ENCODE results near the gene FOXL1.

Gene FOXL1

DNA sequence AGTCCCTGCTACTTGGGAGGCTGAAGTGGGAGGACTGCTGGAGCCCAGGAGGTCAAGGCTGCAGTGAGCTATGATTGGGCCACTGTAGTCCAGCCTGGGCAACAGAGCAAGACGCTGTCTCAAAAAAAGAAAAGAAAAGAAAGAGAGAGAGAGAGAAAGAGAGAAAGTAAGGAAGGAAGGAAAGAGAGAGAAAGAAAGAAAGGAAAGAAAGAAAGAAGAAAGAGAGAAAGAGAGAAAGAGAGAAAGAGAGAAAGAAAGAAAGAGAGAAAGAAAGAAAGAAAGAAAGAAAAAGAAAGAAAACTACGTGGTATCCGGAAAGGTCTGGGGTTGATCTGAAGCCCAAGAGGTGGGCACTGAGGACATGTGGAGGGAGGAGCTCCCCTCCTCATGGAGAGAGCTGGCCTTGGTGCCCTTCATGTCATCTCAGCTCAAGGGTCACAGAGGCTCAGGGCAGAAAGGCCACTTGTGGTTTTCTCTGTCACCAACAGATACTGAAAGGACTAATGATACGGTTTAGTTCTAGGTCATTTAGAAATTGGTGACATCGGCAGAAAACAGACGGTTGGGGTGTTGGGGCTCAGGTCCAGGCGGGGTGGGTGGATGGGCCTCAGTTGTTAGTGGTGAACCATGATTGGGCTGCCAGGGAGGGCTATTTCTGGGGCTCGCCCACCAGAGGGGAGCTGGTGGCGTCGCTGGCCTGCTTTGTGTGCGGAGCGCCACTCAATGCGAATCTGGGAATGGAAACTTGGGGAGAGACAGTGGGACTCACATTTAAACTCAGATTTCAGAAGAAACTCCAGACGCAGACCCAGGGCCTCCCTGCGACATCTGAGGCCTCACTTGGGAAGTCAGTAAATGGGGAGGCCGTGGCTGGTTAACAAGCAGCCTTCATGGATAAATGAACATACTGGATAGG is 44.6 kb downstream of the FOXL1 start:
- Histone ChIP-seq H3K27ac (replicated peaks) (no peak overlapping the region), H3K4me3 (replicated peaks; ENCODE audit: insufficient read depth, low read length) (no peak overlapping the region), H3K27me3 (ENCODE audit: insufficient read depth, poor library complexity, severe bottlenecking) (no peaks in the 10 kb centered on the region)
- TF ChIP-seq, protein P1, sequence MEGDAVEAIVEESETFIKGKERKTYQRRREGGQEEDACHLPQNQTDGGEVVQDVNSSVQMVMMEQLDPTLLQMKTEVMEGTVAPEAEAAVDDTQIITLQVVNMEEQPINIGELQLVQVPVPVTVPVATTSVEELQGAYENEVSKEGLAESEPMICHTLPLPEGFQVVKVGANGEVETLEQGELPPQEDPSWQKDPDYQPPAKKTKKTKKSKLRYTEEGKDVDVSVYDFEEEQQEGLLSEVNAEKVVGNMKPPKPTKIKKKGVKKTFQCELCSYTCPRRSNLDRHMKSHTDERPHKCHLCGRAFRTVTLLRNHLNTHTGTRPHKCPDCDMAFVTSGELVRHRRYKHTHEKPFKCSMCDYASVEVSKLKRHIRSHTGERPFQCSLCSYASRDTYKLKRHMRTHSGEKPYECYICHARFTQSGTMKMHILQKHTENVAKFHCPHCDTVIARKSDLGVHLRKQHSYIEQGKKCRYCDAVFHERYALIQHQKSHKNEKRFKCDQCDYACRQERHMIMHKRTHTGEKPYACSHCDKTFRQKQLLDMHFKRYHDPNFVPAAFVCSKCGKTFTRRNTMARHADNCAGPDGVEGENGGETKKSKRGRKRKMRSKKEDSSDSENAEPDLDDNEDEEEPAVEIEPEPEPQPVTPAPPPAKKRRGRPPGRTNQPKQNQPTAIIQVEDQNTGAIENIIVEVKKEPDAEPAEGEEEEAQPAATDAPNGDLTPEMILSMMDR (IDR thresholded peaks at IDR 0.05; ENCODE audit: insufficient read depth, low read length): no peak
- DNase-seq (ENCODE audit: low read depth in 1 of 2, low spot score in 1 of 2): no peak

- Histone ChIP-seq H3K27me3 (ENCODE audit: insufficient read depth, poor library complexity, severe bottlenecking) (no peaks in the 10 kb centered on the region), H3K27ac (replicated peaks) (no peak overlapping the region), H3K4me3 (replicated peaks; ENCODE audit: insufficient read depth, low read length) (no peak overlapping the region)
- no peak for DNase-seq (ENCODE audit: low read depth in 1 of 2, low spot score in 1 of 2)
- TF ChIP-seq SPI1 (IDR thresholded peaks at IDR 0.05; ENCODE audit: borderline replicate concordance, low read depth): no peak
- TF ChIP-seq, protein P1 (IDR thresholded peaks at IDR 0.05; ENCODE audit: insufficient read depth, low read length): no peak
- TF ChIP-seq, protein P2, sequence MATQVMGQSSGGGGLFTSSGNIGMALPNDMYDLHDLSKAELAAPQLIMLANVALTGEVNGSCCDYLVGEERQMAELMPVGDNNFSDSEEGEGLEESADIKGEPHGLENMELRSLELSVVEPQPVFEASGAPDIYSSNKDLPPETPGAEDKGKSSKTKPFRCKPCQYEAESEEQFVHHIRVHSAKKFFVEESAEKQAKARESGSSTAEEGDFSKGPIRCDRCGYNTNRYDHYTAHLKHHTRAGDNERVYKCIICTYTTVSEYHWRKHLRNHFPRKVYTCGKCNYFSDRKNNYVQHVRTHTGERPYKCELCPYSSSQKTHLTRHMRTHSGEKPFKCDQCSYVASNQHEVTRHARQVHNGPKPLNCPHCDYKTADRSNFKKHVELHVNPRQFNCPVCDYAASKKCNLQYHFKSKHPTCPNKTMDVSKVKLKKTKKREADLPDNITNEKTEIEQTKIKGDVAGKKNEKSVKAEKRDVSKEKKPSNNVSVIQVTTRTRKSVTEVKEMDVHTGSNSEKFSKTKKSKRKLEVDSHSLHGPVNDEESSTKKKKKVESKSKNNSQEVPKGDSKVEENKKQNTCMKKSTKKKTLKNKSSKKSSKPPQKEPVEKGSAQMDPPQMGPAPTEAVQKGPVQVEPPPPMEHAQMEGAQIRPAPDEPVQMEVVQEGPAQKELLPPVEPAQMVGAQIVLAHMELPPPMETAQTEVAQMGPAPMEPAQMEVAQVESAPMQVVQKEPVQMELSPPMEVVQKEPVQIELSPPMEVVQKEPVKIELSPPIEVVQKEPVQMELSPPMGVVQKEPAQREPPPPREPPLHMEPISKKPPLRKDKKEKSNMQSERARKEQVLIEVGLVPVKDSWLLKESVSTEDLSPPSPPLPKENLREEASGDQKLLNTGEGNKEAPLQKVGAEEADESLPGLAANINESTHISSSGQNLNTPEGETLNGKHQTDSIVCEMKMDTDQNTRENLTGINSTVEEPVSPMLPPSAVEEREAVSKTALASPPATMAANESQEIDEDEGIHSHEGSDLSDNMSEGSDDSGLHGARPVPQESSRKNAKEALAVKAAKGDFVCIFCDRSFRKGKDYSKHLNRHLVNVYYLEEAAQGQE (IDR thresholded peaks at IDR 0.05; ENCODE audit: insufficient replicate concordance, low read depth): no peak
- no peak for TF ChIP-seq POLR2AphosphoS5 (IDR thresholded peaks at IDR 0.05; ENCODE audit: low read depth)
- TF ChIP-seq GABPA (IDR thresholded peaks at IDR 0.05; ENCODE audit: low read depth): no peak
These were observed 46.7 kb downstream of the FOXL1 start for GRCh38 chr16:86625029-86625428.

DNA sequence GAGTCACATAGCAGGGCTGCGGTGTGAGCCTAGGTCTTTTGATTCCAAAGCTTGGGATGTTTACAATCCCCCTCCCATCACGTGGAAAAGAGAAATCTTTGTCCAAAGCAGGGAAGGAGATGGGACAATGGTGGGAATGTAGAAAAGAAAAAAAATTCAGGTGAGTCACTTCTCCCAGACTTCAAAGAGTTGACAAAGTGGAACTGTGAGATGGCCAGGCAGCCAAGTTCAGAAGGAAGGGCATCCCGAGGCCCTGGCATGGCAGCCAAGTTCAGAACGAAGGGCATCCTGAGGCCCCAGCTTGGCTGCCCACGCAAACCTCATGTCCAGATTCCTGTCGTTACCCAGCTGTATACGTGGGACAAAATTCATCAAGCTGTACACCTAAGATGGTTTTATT is 47.5 kb downstream of the FOXL1 start:
- Histone ChIP-seq H3K4me3 (replicated peaks; ENCODE audit: insufficient read depth, low read length) (no peak overlapping the region), H3K27ac (replicated peaks) (no peak overlapping the region), H3K27me3 (ENCODE audit: insufficient read depth, poor library complexity, severe bottlenecking) (no peaks in the 10 kb centered on the region)
- TF ChIP-seq, protein P1 (IDR thresholded peaks at IDR 0.05; ENCODE audit: insufficient read depth, low read length): no peak
- TF ChIP-seq POLR2AphosphoS5 (IDR thresholded peaks at IDR 0.05; ENCODE audit: low read depth): no peak
- TF ChIP-seq, protein P2 (IDR thresholded peaks at IDR 0.05; ENCODE audit: insufficient replicate concordance, low read depth): no peak
- DNase-seq (ENCODE audit: low read depth in 1 of 2, low spot score in 1 of 2): no peak

- DNase-seq (ENCODE audit: low read depth in 1 of 2, low spot score in 1 of 2): no peak
- TF ChIP-seq SPI1 (IDR thresholded peaks at IDR 0.05; ENCODE audit: borderline replicate concordance, low read depth): no peak
- no peak for TF ChIP-seq GABPA (IDR thresholded peaks at IDR 0.05; ENCODE audit: low read depth)
- no peak for TF ChIP-seq POLR2AphosphoS5 (IDR thresholded peaks at IDR 0.05; ENCODE audit: low read depth)
- TF ChIP-seq, protein P2 (IDR thresholded peaks at IDR 0.05; ENCODE audit: insufficient replicate concordance, low read depth): no peak
- TF ChIP-seq, protein P1 (IDR thresholded peaks at IDR 0.05; ENCODE audit: insufficient read depth, low read length): no peak
- Histone ChIP-seq H3K4me3 (replicated peaks; ENCODE audit: insufficient read depth, low read length) (no peak overlapping the region), H3K27ac (replicated peaks) (no peak overlapping the region), H3K27me3 (ENCODE audit: insufficient read depth, poor library complexity, severe bottlenecking) (no peaks in the 10 kb centered on the region)
These were observed 47.9 kb downstream of the FOXL1 start for GRCh38 chr16:86626284-86626683.
